ENCODE results near the gene BPIFB4.

The BPIFB4 gene

DNA sequence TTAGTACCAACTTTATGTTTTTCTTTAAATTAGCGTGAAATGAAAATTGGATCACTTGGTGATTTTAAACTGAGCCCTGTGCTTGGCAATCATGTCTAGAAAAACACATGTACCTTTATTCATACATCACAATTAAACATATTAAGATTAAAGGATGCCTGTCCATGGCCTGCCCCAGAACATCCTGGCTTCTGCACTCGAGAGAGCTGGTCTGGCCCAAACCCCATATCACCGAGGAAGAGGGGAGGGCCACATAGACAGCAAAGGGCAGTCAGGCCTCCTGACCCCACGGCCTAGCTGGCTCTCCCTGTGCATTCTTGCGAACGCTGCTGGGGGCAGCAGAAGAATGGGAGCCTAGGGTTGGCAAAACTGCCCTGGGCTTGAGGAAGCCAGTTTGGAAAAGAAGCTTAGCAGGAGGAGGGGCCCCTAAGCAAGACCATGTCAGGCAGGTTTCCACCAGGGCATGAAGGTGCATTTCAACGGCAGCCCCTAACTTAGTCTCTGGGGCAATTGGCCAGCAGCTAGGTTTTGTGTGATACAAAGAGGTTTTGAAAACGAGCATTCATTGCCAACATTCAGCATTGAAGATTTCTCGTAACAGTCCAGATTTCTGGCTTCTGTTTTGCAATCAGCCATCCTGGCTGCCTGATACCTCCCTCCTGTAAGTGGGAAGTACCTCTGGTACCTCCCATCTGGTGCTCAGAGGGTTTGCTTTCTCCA, 17.2 kb upstream of the BPIFB4 start:
- DNase-seq (ENCODE audit: low read depth, low spot score) = no peak

DNA sequence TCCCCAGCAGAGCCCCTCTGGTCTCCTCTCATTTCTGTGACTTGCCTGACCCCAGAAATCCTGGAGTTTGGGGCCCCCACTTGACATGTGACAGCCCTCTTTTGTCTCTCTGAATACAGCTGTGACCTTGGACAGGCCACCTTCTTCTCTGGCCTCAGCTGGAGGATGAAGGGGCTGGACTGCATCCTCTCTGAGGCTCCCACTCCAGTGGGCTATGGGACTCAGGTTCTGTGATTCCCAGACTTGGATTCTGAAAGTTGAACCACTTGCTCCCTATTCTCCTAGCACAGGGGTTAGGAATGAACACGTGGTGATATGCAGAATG, 16.7 kb upstream of the BPIFB4 start:
- no peak for DNase-seq (ENCODE audit: low read depth, low spot score)

DNA sequence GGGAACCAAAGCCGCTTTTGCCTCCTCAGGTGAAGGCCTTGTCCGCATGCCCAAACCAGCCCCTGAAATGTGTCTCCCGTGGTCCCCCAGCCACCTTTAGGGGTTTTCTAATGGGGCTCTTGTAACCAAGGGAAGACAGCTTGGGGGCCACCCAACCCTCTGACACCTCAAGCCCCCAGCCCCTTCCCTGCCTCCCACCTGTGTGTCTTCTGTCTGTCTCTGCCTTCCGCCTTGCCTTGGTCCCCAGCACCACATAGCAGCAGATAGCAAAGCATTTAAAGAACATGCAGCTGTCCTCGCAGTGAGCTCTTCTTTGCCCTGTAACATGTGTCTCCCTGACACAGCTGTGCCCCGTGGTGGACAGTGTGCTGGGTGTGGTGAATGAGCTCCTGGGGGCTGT, 16.2 kb upstream of the BPIFB4 start:
- DNase-seq (ENCODE audit: low read depth, low spot score) = no peak

DNA sequence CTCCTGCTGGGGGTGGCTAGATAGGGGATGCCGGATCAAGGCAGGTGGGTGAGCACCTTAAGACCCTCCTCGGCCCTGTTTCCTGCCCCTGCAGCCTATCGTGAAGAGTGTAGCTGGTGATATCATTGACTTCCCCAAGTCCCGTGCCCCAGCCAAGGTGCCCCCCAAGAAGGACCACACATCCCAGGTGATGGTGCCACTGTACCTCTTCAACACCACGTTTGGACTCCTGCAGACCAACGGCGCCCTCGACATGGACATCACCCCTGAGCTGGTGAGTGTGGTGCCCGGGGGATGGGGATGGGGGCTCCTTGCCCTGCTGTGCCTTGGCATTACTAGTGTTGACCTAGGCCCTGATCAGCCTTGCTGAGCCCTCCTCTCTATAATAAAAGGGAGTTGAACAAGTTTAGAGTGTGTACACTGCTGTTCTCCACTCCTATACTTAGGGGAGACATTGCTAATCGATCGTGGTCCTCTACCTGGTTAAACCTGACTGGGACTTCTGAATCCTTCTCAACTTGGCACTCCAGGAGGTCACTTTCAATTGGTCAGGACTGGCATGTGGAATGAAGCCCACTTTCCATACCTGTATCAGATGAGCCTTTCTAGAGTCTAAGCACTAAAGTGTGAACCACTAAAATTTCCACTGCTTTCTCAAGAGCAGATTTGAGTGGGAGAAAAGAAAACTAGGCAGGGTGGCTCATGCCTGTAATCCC, 14.7 kb upstream of the BPIFB4 start:
- no peak for DNase-seq (ENCODE audit: low read depth, low spot score)

GRCh38 chr20:33065785-33066184, 13.7 kb upstream of the BPIFB4 start:
- DNase-seq (ENCODE audit: low read depth, low spot score) = no peak

DNA sequence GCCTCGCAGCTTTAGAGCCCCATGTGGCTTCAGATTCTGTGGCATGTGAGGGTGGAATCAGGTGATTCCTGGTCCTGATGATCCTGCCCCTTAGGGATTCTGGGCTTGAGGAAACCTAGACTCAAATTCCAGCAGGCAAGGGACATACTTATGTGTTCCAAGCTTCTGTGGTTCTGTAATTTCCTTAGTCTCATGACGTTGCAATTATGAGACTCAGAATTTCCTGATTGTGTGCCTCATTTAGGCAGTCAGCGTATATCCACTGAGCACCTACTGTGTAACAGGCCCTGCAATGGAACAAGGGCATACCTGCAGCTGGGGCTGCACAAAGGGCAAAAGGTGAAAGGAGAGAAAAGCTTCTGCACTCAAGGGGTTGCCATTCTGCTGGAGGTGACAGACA, 11.6 kb upstream of the BPIFB4 start:
- no peak for DNase-seq (ENCODE audit: low read depth, low spot score)

DNA sequence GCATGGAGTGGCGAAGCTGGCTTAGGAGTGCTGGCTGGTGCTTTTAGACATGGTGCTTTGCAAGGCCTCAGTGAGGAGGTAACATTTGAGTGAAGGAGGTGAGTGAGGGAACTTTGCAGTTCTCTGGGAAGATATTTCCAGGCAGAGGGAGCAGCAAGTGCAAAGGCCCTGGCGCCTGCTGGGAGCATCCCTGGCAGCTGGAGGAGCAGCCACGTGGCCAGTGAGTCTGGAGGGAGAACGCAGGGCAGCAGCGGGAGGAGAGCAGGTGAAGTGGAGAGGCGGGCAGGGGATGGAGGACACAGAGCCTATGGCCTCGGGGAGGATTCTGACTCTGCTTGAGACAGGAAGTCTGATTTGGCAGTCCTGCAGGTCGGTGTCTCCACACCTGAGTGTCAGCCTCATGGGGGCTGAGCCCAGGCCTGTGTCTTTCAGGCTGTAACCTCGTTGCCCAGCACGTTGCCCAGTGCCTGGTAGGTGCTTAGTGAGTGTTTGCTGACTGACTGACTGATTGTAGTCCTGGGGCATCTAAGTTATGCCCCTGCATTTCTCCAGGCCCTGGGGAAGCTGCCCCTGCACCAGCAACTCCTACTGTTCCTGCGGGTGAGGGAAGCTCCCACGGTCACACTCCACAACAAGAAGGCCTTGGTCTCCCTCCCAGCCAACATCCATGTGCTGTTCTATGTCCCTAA, 11.0 kb upstream of the BPIFB4 start:
- no peak for DNase-seq (ENCODE audit: low read depth, low spot score)

- DNase-seq (ENCODE audit: low read depth, low spot score) = no peak
Observed at GRCh38 chr20:33069673-33070072, 9.8 kb upstream of the BPIFB4 start.

DNA sequence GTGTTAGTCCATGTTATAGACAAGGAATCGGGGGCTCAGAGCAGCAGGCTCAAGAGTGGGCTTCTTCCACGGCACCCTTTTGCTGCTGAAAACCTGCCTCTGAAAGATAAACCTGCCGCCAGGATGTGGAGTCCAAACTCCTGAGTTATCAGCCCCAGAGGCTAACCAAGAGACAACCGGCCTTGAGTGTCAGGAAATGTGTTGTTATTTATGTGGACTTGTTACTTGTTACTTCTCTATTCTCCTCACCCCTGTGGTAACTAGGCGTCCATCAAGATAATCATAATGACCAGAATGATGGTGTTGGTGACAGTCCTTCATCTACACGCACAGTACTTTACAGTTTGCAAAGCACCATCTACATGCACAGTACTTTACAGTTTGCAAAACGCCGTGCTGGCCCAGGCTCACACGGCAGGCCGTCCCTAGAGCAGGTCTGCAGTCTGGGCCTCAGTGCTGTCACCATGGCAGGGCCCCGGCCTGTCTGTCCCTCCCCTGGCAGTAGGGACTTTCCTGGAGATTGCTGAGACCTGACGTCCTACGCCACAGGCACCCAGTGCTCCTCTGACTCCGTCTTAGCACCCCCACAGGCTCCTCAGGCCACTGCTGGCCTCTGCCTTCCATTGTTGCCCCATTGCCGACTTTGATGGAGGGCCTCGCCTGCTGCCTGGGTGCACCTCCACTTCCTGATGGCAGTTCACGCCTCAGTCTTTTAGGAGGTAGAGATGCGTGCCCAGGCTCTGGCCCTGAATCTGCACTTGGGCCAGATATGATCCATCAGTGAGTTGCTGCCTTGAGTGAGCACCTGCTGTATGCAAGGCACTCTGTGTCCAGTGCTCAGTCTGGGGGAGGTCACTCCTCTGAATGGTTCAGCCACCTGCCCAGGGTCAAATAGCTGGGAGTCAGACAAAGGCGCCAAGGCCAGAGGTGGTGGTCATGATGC, 9.1 kb upstream of the BPIFB4 start:
- no peak for DNase-seq (ENCODE audit: low read depth, low spot score)

DNA sequence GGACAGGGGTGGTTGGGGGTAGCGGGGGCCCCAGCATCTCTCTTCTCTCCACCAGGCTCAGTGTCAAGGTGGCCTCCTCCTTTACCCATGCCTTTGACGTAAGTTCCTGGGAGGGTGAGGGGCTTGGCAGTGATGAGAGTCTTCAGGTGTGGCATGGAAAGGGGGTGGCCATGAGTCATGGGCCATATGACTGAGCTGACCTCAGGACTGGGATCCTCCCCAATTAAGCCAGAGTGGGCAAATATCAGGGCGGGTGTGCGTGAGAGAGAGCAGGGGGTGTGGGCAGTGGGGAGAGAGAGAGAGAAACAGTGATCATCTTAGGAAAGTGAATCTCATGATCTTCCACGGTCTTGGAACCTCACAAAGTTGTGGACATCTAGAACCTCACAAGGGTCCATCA, 8.2 kb upstream of the BPIFB4 start:
- no peak for DNase-seq (ENCODE audit: low read depth, low spot score)

DNA sequence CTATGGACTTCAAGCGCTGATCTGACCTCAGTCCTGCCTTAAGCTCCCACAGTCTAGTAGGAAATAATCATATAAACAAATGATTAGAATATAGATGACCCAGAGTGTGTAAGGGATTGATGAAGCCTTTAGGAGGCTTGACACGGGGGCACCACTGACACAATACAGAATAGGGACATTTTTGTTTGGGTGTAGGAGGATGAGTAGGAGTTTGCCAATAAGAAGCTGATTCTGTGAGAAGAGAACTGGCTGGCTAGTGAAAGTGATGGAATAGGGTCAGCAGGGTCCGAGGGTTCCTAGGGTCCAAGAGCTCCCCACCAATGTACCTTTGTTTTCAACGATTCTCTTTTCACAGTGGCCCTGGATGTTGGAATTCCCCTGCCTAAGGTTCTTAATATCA, 7.1 kb upstream of the BPIFB4 start:
- DNase-seq (ENCODE audit: low read depth, low spot score) = no peak

DNA sequence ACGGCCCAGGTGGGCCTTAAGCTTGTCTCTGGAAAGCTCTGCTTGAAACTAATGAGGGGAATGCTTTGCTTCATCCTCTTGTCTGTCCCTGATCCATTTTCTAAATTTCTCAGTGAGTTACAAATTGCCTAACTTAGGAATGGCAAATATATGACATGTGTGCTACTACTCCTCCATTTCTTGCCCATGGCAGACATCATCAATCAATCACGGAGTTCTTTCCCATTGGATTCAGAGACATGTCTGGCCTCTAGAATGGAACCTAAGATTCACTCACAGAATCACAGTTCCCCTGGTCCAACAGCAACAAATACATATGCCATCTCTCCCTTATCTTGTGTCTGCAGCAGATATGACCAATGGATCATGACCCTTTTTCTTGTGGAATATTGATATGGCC, 6.6 kb upstream of the BPIFB4 start:
- no peak for DNase-seq (ENCODE audit: low read depth, low spot score)

GRCh38 chr20:33074675-33075074, 4.8 kb upstream of the BPIFB4 start:
- DNase-seq (ENCODE audit: low read depth, low spot score) = no peak

DNA sequence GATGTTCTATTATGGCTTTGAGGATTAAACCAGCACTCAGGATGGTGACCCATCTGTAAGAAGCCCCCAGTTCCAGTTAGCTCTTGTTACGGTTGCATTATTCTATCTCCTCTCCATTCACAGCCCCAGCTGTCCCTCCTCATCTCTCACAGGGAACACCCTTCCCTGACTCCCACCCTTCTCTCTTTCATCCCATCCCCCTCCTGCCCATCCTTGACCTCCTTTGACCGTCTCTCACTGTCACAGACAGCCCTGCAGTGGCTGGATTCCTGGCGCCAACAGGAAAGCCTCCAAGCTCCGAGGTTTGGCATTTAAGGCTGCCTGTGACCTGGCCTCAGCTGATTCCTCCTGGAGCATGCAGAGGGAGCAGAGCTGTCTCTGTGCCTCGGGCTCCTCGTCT, 4.2 kb upstream of the BPIFB4 start:
- no peak for DNase-seq (ENCODE audit: low read depth, low spot score)

DNA sequence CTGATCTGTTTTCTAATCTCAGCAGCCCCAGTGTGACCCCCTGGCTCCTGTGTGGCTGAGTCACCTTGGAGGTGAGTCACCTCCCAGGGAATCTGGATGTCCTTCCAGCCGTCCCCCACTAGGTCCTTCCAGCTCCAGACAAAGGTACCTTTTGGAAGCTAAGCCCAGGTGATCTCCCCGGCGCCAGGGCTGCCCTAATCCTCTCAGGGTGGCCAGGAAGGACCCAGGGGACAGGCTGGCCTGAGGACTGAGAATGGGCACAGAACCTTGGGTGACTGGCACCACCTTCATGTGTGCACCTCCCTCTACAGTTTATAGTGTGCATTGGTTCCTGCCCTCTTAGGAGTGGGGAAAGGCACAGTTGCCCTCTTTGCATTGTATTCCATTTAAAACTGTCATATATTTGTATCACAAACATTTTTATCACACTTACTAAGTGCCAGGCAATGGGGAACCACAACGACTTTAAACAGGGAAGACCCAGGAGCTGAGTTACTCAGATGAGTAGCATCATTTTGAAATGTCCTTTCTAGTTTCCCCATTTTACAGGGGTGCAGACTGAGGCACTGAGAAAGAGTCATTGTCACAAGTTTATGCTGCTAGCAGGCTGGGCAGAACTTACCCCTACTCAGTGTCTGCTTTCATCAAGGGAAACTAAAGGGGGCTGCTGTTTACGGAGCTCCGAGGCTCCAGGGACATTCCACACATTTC, 2.6 kb upstream of the BPIFB4 start:
- no peak for DNase-seq (ENCODE audit: low read depth, low spot score)

DNA sequence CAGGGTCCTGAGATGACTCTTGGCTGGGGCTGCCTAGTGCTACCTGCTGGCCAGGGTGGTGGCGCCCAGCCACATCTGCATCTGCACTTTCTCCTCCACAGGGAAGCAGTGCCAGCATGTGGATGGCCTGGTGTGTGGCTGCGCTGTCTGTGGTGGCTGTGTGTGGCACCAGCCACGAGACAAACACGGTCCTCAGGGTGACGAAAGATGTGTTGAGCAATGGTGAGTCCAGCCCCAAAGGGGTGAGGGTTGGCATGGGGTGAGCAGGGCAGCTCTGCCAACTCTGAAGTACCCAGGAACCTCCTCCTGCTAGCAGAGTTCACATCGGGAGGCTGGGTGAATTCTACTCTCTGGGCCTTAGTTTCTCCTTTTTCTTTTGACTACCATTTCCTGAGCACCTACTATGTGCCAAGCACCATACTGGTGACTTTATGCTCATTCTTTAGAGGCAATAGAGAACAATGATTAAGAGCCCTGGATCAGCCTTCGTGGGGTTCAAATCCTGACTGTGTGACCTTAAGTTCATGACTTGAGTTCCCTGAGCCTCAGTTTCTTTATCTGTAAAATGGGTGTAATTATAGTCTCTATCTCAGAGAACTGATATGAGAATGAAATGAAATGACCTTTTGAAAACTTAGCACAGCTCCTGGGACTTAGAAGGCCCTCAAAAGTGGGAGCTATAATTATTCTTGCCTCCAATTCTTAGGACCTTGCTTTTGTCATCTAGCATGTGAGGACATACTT, 2.1 kb downstream of the BPIFB4 start:
- DNase-seq (ENCODE audit: low read depth, low spot score) = no peak

DNA sequence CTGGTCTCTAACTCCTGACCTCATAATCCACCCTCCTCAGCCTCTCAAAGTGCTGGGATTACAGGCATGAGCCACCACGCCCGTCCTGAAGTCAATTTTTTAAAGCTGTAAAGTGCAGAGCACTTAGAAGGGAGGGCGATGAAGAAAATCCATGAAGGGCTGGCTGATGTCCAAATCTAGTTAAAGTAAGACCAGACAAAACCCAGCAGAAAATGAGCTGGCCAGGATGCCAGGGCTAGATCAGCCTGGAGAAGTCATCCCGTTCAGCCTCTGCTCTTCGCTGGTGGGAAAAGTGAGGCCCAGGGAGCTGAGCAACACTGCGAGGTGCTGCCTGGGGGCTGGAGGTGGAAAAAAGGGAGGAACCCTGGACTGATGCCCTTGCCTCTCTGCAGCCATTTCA, 3.1 kb downstream of the BPIFB4 start:
- no peak for DNase-seq (ENCODE audit: low read depth, low spot score)

DNA sequence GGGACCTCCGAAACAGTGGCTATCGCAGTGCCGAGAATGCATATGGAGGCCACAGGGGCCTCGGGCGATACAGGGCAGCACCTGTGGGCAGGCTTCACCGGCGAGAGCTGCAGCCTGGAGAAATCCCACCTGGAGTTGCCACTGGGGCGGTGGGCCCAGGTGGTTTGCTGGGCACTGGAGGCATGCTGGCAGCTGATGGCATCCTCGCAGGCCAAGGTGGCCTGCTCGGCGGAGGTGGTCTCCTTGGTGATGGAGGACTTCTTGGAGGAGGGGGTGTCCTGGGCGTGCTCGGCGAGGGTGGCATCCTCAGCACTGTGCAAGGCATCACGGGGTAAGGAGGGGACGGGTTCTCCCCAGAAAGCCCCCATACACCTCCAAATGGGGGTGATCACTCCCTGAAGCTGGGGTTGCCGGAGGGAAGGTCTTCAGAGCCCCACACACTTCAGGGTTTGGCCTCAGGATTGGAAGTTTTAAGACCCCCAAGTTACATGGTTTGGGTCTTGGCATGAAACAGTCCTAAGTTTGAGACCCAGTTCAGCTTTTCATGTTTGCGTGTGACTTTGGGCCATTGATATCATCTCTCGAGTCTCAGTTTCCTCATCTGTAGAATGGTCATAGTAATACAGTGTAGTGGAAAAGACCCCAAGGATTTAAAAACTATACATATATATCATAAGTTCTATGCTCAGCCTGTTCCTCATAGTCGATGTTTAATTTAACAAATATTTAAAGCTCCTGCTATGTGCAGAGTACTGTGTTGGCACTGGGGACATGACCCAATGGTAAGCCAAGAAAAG, 4.3 kb downstream of the BPIFB4 start:
- no peak for DNase-seq (ENCODE audit: low read depth, low spot score)

- no peak for DNase-seq (ENCODE audit: low read depth, low spot score)
Observed at GRCh38 chr20:33084722-33085121, 5.3 kb downstream of the BPIFB4 start.

Data from smooth muscle cell of the brain vasculature (primary cell).